Activated T-helper 1 cell treated with Interleukin-2 at 50 U/mL for 16 hours (primary cell): ENCODE results near the gene SF3A2.

ENCODE experiments used
- DNase-seq: peaks from one replicate; pipeline ENCODE4 v3.0.0-alpha.2; 2020; ENCODE audit warnings: low read depth

Gene SF3A2

DNA sequence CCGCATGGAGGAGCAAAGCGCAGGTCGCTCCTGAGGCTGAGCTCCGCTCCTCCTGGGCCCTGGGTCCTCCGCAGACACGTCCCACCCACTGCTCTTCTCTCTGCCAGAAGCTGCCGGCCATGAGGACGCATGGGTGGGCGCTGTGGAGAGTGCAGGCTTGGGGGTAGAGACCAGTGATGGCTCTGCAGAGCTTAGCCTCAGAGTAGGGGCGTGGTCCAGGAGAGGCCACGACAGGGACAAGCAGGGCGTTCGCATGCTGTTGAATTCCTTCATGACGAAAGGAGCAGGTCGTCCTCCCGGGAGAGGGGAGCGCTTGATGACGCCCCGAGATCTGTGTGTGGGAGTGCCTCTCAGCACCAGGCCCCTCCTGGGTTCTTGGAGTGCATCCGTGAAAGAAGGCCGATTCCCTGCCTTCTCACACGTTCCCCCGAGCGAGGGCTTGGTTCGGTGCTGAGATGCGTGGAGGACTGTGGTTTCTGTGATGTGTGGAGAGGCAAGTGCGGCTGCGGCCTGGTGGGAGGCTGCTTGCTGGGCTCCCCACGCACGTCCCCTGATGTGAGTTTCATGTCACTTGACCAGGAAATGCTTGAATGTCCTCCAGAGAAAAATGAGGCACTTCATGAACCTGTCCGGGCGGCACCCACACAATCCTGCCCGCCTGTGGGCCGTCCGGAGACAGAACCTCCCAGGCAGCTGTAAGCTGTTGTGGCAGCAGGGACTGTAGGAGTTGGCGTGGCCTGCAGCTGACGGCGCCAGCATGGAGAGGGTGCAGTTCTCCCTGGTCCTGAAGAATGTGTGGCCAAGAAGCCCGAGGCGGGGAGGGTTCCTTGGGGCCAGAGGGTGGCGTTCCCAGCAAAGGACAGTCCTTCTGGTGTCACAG, 4.5 kb downstream of the SF3A2 start:
- no peak for DNase-seq

DNA sequence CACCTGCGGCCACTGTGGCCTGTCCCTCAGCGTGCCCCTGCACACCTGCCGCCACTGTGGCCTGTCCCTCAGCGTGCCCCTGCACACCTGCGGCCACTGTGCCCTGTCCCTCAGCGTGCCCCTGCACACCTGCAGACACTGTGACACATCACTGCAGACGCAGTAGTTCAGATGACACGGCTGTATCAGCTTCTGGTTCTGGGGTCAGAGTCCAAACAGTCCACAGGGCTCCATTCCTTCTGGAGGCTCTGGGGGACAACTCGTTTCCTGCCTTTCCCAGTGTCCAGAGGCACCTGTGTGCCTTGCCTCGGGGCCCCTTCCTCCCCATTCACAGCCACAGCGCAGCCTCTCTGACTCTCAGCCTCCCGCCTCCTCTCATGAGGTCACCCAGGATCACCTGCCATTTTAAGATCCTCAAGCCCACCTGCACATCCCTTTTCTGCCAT, 5.5 kb downstream of the SF3A2 start:
- DNase-seq, result no peak

DNA sequence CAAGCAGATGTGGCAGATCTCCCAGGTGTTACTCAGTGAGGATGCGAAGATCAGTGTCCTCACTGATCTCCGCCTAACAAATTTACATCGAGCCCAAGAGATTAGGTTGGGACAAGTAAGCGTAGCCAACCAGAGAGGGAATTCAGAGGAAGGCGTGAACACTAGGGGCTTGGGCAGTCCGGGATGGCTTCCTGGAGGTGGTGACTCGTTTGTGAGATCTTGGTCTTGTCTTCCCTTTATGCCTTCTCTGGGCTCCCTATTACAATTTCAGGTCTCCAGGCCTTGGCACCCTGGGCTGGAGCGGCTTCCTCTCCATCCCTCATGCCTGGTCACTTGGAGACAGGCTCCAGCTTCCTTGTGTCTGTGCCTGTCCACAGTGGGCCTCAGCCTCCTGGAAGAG, 6.2 kb downstream of the SF3A2 start:
- DNase-seq, result no peak

DNA sequence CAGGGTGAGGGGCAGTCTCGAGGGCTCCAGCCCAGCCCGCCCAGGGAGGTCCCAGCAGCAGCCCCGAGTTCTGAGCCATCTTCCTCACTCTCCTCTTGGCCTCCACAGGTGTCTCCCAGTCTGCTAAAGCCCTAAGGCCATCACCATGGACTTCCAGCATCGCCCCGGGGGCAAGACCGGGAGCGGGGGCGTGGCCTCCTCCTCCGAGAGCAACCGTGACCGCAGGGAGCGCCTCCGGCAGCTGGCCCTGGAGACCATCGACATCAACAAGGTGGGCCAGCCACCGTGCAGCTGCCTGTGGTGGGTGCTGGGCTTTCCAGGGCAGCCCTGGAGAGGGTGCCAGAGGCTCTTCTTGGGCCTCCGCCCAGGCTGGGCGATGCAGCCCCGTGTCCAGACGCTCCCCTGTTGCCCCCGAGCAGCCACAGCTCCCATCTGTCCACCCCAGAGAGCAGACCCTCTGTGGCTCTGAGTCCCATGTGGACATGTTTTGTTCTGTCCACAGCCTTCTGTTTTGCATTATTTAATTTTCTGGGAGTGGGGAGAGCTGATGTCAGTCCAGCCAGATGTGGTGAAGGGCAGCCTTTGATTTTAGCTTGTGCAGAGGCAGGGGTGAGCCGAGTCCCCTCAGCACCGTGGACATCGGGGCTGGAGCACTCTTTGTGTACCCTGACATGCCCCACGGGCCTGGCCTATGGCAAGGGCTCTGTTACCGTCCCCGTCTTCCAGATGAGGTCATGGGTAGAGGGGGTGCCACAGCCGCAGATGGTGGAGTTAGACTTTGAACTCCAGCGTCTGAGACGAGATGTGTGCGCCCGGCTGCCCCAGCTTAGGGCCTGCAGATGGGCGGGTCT, 6.9 kb downstream of the SF3A2 start:
- no peak for DNase-seq

DNA sequence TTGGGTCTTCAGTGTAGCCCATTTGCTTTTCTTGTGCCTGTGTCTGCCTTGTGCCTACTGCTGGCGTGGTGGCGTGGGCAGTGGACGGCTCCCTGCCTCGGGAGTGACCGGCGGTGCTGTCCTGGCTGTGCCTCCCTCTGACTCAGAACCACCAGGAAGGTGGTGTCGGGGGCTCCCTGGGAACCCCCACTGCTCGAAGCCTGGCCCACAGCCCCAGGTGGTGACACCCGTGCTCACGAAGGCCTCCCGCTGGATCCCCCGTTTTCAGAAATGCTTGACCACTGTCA, 7.4 kb downstream of the SF3A2 start:
- DNase-seq, result no peak

- no peak for DNase-seq
Measured at GRCh38 chr19:2244486-2244885, 7.9 kb downstream of the SF3A2 start.

DNA sequence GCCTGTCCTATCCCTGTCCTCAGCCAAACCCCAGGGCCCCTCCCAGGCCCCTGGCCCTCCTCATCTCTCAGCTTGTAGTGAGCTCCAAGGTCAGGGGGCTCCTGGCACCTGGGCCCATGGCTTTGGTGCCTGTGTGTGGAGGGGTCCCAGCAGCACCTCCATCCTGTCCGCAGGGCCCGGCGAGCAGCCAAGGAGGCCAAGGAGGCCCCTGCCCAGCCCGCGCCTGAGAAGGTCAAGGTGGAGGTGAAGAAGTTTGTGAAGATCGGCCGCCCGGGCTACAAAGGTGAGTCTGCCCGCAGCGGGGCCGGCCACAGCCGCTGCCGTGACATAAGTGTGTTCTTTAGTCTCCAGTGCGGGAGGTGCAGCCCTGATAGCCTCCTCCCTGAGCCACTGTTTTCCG, 8.6 kb downstream of the SF3A2 start:
- no peak for DNase-seq

- DNase-seq, result no peak
Measured at GRCh38 chr19:2246014-2246620, 9.5 kb downstream of the SF3A2 start.

DNA sequence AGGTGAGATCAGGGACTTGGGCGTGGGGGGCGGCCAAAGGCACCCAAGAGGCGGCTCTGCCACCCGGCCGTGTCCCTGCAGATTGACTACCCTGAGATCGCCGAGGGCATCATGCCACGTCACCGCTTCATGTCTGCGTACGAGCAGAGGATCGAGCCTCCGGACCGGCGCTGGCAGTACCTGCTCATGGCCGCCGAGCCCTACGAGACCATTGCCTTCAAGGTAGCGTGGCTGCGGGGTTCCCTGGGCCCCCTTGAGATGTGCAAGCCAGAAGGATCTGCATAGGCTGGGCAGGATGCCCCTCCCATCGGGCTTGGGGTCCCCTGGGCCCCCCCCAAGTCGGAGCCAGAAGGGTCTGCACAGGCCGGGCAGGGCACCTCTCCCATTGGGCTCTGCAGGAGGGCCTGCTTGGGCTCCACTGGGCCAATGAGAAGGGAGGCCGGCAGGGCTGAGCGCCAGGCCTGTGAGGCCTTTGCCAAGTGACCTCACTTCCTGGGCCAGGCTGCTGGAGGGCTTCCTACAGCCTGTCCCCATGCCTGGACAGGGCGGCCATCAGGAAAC, 10.3 kb downstream of the SF3A2 start:
- DNase-seq, result no peak

DNA sequence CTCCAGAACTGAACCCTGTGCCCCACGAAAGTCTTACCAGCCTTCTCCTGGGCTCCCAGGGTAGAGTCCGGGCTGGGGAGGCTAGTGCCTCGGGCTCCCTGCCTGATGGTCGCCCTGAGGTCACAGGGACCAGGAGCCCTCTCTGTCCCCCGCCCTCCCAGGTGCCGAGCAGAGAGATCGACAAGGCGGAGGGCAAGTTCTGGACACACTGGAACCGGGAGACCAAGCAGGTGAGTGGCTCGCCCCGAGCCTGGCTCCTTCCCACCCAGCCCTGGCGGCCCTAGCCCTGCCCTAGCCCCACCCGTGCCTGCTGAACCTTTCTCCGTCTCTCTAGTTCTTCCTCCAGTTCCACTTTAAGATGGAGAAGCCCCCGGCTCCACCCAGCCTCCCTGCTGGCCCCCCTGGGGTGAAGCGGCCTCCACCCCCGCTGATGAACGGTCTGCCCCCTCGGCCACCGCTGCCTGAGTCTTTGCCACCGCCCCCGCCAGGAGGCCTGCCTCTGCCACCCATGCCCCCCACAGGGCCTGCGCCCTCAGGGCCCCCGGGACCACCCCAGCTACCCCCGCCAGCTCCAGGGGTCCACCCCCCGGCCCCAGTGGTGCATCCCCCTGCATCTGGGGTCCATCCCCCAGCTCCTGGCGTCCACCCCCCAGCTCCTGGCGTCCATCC, 10.9 kb downstream of the SF3A2 start:
- DNase-seq, result no peak

GRCh38 chr19:2248136-2249009, 11.7 kb downstream of the SF3A2 start:
- no peak for DNase-seq

DNA sequence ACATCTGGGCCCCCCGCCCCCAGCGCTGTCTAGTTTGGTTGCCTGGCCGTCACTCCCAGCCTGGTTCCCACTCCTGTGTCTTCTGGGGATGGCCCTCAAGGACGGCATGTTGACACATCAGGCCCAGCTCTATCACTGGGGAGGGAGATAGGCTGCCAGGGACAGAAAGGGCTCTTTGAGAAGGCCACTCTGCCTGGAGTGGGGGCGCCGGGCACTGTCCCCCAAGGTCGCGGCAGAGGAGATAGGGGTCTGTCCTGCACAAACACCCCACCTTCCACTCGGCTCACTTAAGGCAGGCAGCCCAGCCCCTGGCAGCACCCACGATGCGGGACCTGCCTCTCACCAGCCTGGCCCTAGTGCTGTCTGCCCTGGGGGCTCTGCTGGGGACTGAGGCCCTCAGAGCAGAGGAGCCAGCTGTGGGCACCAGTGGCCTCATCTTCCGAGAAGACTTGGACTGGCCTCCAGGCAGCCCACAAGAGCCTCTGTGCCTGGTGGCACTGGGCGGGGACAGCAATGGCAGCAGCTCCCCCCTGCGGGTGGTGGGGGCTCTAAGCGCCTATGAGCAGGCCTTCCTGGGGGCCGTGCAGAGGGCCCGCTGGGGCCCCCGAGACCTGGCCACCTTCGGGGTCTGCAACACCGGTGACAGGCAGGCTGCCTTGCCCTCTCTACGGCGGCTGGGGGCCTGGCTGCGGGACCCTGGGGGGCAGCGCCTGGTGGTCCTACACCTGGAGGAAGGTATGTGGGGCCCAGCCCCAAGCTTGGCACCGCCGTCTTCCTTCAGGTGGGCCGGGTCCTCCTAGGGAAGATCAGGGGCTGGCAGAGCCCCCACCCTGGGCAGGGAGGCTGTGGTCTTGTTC, 12.6 kb downstream of the SF3A2 start, which contains the start of gene AMH:
Gene AMH (plus strand): TSS at position 314 of the 857 bp plus-strand sequence. CDS start 10 bp downstream, at position 324.
- DNase-seq, result no peak

GRCh38 chr19:2249880-2250765, 13.5 kb downstream of the SF3A2 start:
- no peak for DNase-seq

DNA sequence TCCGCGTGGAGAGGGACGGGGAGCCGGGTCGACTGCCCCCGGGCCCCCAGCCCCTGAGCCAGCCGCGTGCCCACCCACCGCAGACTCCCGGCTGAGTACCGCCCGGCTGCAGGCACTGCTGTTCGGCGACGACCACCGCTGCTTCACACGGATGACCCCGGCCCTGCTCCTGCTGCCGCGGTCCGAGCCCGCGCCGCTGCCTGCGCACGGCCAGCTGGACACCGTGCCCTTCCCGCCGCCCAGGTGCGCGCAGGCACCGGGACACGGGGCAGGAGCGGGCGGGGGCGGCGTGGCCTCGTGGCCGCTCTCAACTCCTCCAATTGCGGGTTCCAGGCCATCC, 14.1 kb downstream of the SF3A2 start:
- no peak for DNase-seq

GRCh38 chr19:2251106-2252054, 14.8 kb downstream of the SF3A2 start:
- DNase-seq, result no peak

DNA sequence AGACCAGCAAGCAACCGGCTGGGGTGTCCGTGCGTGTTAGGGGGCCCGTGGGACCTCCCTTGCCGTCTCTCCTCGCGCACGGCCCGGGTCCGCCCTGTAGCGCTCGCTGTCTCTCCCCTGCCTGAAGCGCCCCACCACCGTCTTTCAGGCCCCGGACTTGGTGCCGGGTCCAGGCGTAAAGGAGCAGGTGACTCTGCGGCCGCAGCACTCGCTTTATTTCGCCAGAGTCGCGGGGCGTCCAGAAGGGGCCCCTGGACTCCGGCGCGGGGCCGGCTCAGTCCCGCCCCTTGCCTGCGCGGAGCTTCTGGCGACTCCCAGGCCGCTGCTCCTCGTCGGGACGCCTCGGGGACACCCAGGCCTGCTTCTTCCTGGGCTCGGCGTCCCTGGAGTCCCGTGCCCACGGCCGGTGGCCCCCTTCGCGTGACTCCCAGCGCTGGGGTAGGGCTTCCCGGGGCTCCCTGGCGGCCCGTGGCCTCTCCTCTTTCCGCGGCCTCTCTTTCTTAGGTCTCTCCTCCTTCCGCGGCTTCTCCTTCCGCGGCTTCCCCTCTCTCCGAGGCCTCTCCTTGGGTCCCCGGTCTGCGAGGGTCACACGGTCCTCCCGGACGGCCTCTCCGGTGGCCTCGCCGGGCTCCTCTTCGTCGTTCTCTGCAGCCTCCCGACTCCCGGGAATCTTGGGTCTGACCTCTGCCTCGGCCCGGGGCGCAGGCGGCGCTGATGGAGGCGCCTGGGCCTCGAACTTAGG, 15.6 kb downstream of the SF3A2 start:
- no peak for DNase-seq

DNA sequence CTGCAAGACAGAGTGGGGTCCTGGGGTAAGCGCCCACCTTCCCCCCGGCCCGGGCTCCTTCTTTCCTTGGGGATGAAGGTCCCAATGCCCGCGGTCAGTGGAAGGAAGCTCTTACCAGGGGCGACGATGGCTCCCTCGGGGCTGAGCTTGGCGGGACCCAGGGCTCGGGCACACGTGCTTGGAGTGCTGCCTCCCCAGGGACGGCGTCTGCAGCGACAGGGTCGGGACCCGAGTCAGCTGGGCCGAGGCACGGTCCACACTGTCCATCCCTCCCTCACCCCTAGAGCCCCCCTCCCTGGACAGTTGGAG, 16.1 kb downstream of the SF3A2 start:
- DNase-seq, result no peak
